WTC11 (cell line): ENCODE data around the gene SLC25A30. TPM values are rescaled to one million over a fixed set of nuclear protein-coding genes. Genes with fewer than 3 reads are reported as not detected.
A peak's percentile ranks its signal among the peaks of the same experiment; 100 is the strongest.
"Not testable (repeated sequence)": the region's sequence is repeated elsewhere in the genome, so short reads cannot be mapped to it uniquely, and the experiment has no call there.

Experiments
- ATAC-seq: fragments of 200-7000 bp; cut with Tn5 transposase; 2 replicates; pipeline ENCODE4 v1.10.0; 2021; ENCODE audit warnings: mild to moderate bottlenecking, moderate library complexity
- CTCF ChIA-PET: fragments of 300-600 bp; sonication (Branson Sonifier 250); formaldehyde crosslinking; loops from one replicate; lab custom pipeline; 2021; ENCODE audit warnings: antibody characterized with exemption; lab: Charles Lee
- POLR2A ChIA-PET: fragments of 350-600 bp; sonication (Branson Sonifier 250); formaldehyde crosslinking; loops from one replicate; lab custom pipeline; 2021; ENCODE audit warnings: antibody characterized with exemption; lab: Charles Lee
- DNase-seq: peaks from one replicate; pipeline ENCODE4 v3.0.0; 2021; ENCODE audit warnings: low spot score
- H3K27ac Mint-ChIP-seq: 2 replicates; pipeline ENCODE4 v1.8.0; 2021; ENCODE audit warnings: mixed read lengths
- H3K27me3 Mint-ChIP-seq: 2 replicates; pipeline ENCODE4 v1.8.0; 2021; ENCODE audit warnings: low read depth, mild to moderate bottlenecking, moderate library complexity, mixed read lengths
- H3K36me3 Mint-ChIP-seq: 2 replicates; pipeline ENCODE4 v1.8.0; 2021; ENCODE audit warnings: mixed read lengths
- H3K4me1 Mint-ChIP-seq: 2 replicates; pipeline ENCODE4 v1.8.0; 2022; ENCODE audit warnings: mixed read lengths
- H3K4me3 Mint-ChIP-seq: 2 replicates; pipeline ENCODE4 v1.8.0; 2021; ENCODE audit warnings: mild to moderate bottlenecking, moderate library complexity, mixed read lengths
- H3K9me3 Mint-ChIP-seq: 2 replicates; pipeline ENCODE4 v1.8.0; 2021; ENCODE audit warnings: mixed read lengths
- EMX1 ChIP-seq: fragments of 250-450 bp; sonication (Bioruptor Pico); IDR thresholded peaks from 2 replicates; pipeline ENCODE4 v1.8.0; 2021; ENCODE audit warnings: mild to moderate bottlenecking
- ETV6 ChIP-seq: sonication (generic); formaldehyde crosslinking; IDR thresholded peaks from 2 replicates; pipeline ENCODE4 v1.8.1; 2022; ENCODE audit warnings: mild to moderate bottlenecking, missing genetic modification reagents
- GTF2I ChIP-seq: fragments of 250-450 bp; sonication (Bioruptor Pico); conservative IDR thresholded peaks from 2 replicates; pipeline ENCODE4 v1.4.0; 2021; ENCODE audit warnings: mild to moderate bottlenecking
- JUN ChIP-seq: sonication (generic); formaldehyde crosslinking; IDR thresholded peaks from 2 replicates; pipeline ENCODE4 v1.8.0; 2023; ENCODE audit warnings: mild to moderate bottlenecking, missing genetic modification reagents
- KAT7 ChIP-seq: sonication (generic); formaldehyde crosslinking; IDR thresholded peaks from 2 replicates; pipeline ENCODE4 v1.8.1; 2023; ENCODE audit warnings: missing genetic modification reagents, mild to moderate bottlenecking, borderline replicate concordance
- MYBL2 ChIP-seq: sonication (generic); formaldehyde crosslinking; IDR thresholded peaks from 2 replicates; pipeline ENCODE4 v1.8.1; 2023; ENCODE audit warnings: mild to moderate bottlenecking, moderate library complexity, missing genetic modification reagents
- NR1H2 ChIP-seq: sonication (generic); formaldehyde crosslinking; IDR thresholded peaks from 2 replicates; pipeline ENCODE4 v1.9.0; 2021; ENCODE audit warnings: mild to moderate bottlenecking, moderate library complexity, missing genetic modification reagents
- RORB ChIP-seq: fragments of 250-450 bp; sonication (Bioruptor Pico); IDR thresholded peaks from 2 replicates; pipeline ENCODE4 v1.9.0; 2021; ENCODE audit warnings: mild to moderate bottlenecking
- SMAD3 ChIP-seq: sonication (generic); formaldehyde crosslinking; IDR thresholded peaks from 2 replicates; pipeline ENCODE4 v1.8.0; 2022; ENCODE audit warnings: missing genetic modification reagents, mild to moderate bottlenecking, borderline replicate concordance
- SP1 ChIP-seq: sonication (generic); formaldehyde crosslinking; conservative IDR thresholded peaks from 2 replicates; pipeline ENCODE4 v1.8.1; 2022; ENCODE audit warnings: missing genetic modification reagents
- ZNF138 ChIP-seq: sonication (generic); formaldehyde crosslinking; conservative IDR thresholded peaks from 2 replicates; pipeline ENCODE4 v1.8.1; 2022; ENCODE audit warnings: mild to moderate bottlenecking, moderate library complexity, missing genetic modification reagents
- ZNF263 ChIP-seq: sonication (generic); formaldehyde crosslinking; IDR thresholded peaks from 2 replicates; pipeline ENCODE4 v1.8.1; 2022; ENCODE audit warnings: low read depth, mild to moderate bottlenecking, moderate library complexity, missing genetic modification reagents
- ZNF671 ChIP-seq: fragments of 250-450 bp; sonication (Bioruptor Pico); IDR thresholded peaks from 2 replicates; pipeline ENCODE4 v1.8.0; 2021; ENCODE audit warnings: mild to moderate bottlenecking
- total RNA-seq: library from RNA; stranded (reverse); gene quantifications from 3 replicates; pipeline ENCODE4 v1.2.3, GENCODE V29; 2021
- TF ChIP-seq, protein P1 (sequence below): sonication (generic); formaldehyde crosslinking; IDR thresholded peaks from 2 replicates; pipeline ENCODE4 v1.8.1; 2022; ENCODE audit warnings: missing genetic modification reagents, borderline replicate concordance
- TF ChIP-seq, protein P2 (sequence below): sonication (generic); formaldehyde crosslinking; IDR thresholded peaks from 2 replicates; pipeline ENCODE4 v1.8.0; 2023; ENCODE audit warnings: mild to moderate bottlenecking, missing genetic modification reagents
- TF ChIP-seq, protein P3 (sequence below): fragments of 200-600 bp; IDR thresholded peaks from 2 replicates; pipeline ENCODE4 v1.8.0; 2022; ENCODE audit warnings: antibody characterized with exemption

The SLC25A30 gene
- total RNA-seq, 1 experiment from 2014 or later, result 8.2 TPM

DNA sequence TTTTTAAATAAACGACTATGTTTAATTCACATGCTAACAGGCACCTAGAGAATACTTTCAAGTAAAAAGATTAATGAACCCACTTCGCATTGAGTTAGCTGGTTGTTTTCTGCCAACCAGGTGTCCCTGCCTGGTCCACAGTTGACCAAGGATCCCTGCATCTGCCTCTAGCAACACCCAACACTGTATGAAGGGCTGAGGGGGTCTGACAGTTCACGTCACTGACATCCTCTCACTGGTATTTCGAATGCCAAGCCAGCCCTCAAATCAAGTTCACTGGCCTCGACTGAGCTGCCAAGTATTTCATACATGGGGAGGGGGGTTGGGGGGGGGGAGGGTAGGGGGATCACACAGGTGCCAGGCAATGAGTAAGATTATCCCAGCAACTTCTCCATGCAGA is 25.4 kb downstream of the SLC25A30 start:
- Mint-ChIP-seq H3K4me1 (peaks cover 5% of the 10 kb centered on the region), H3K27ac (no peak overlapping the region), H3K4me3 (no peak overlapping the region), H3K9me3 (no peaks in the 10 kb centered on the region; the same call in 1 of the 2 replicates), H3K27me3 (no peaks in the 10 kb centered on the region), H3K36me3 (peaks cover 12% of the 10 kb centered on the region)
- no peak for DNase-seq
- CTCF ChIA-PET, result interaction anchor here (5.2 kb wide), 1 partner anchor 22 kb away, joined by 87 read pairs; no protein-coding TSS in a partner anchor
- no peak for ATAC-seq
- POLR2A ChIA-PET, result interaction anchor here (0.7 to 1.8 kb wide), 2 partner anchors 21 to 763 kb away, joined by 4 read pairs; no protein-coding TSS in a partner anchor
- no peak for TF ChIP-seq NR1H2 (CRISPR knock-in tag)
- TF ChIP-seq JUN (CRISPR knock-in tag), result no peak
- TF ChIP-seq, protein P1, sequence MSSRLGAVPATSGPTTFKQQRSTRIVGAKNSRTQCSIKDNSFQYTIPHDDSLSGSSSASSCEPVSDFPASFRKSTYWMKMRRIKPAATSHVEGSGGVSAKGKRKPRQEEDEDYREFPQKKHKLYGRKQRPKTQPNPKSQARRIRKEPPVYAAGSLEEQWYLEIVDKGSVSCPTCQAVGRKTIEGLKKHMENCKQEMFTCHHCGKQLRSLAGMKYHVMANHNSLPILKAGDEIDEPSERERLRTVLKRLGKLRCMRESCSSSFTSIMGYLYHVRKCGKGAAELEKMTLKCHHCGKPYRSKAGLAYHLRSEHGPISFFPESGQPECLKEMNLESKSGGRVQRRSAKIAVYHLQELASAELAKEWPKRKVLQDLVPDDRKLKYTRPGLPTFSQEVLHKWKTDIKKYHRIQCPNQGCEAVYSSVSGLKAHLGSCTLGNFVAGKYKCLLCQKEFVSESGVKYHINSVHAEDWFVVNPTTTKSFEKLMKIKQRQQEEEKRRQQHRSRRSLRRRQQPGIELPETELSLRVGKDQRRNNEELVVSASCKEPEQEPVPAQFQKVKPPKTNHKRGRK (CRISPR knock-in tag), result no peak
- no peak for TF ChIP-seq SMAD3
- no peak for TF ChIP-seq KAT7 (CRISPR knock-in tag)
- TF ChIP-seq, protein P2, sequence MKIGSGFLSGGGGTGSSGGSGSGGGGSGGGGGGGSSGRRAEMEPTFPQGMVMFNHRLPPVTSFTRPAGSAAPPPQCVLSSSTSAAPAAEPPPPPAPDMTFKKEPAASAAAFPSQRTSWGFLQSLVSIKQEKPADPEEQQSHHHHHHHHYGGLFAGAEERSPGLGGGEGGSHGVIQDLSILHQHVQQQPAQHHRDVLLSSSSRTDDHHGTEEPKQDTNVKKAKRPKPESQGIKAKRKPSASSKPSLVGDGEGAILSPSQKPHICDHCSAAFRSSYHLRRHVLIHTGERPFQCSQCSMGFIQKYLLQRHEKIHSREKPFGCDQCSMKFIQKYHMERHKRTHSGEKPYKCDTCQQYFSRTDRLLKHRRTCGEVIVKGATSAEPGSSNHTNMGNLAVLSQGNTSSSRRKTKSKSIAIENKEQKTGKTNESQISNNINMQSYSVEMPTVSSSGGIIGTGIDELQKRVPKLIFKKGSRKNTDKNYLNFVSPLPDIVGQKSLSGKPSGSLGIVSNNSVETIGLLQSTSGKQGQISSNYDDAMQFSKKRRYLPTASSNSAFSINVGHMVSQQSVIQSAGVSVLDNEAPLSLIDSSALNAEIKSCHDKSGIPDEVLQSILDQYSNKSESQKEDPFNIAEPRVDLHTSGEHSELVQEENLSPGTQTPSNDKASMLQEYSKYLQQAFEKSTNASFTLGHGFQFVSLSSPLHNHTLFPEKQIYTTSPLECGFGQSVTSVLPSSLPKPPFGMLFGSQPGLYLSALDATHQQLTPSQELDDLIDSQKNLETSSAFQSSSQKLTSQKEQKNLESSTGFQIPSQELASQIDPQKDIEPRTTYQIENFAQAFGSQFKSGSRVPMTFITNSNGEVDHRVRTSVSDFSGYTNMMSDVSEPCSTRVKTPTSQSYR, result no peak
- TF ChIP-seq RORB (CRISPR knock-in tag), result no peak
- no peak for TF ChIP-seq EMX1 (CRISPR knock-in tag)
- no peak for TF ChIP-seq ZNF138
- TF ChIP-seq, protein P3, sequence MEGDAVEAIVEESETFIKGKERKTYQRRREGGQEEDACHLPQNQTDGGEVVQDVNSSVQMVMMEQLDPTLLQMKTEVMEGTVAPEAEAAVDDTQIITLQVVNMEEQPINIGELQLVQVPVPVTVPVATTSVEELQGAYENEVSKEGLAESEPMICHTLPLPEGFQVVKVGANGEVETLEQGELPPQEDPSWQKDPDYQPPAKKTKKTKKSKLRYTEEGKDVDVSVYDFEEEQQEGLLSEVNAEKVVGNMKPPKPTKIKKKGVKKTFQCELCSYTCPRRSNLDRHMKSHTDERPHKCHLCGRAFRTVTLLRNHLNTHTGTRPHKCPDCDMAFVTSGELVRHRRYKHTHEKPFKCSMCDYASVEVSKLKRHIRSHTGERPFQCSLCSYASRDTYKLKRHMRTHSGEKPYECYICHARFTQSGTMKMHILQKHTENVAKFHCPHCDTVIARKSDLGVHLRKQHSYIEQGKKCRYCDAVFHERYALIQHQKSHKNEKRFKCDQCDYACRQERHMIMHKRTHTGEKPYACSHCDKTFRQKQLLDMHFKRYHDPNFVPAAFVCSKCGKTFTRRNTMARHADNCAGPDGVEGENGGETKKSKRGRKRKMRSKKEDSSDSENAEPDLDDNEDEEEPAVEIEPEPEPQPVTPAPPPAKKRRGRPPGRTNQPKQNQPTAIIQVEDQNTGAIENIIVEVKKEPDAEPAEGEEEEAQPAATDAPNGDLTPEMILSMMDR, result no peak
- TF ChIP-seq ZNF671 (CRISPR knock-in tag), result no peak
- TF ChIP-seq ZNF263 (CRISPR knock-in tag), result no peak

DNA sequence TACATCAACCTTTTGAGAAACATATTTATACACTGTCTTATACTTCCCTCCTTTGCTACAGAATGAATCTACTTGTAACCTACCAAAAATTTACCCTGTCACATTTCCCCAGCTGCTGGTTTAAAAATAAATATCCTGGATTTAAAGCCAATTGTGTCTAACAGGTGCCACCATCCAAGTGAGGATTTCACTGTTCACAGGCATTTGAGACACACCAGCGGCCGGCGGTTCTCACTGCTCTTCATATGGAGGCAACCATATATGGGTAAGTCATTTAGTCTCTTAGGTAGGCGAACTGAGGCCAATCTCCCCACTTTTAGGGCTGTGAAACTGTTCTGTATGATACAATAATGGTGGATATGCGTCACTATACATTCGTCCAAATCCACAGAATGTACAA is 26.2 kb downstream of the SLC25A30 start:
- no peak overlapping the region for H3K4me3 Mint-ChIP-seq
- POLR2A ChIA-PET, result no interaction called here
- H3K36me3 Mint-ChIP-seq, result peaks cover 14% of the 10 kb centered on the region; the same call in 1 of the 2 replicates
- CTCF ChIA-PET, result interaction anchor here (5.2 kb wide), 1 partner anchor 21 kb away, joined by 87 read pairs; no protein-coding TSS in a partner anchor
- H3K27ac Mint-ChIP-seq, result 0 out of 2 replicates have a peak overlapping the region, but pooled peaks have one; percentile 57
- peaks cover 5% of the 10 kb centered on the region for H3K4me1 Mint-ChIP-seq
- ATAC-seq, result no peak
- TF ChIP-seq SP1 (CRISPR knock-in tag), result no peak
- TF ChIP-seq GTF2I, result no peak
- no peak for TF ChIP-seq MYBL2 (CRISPR knock-in tag)
- TF ChIP-seq ETV6, result no peak
- TF ChIP-seq, all 79 proteins: peak for 0
- no peak for DNase-seq
- peaks cover 5% of the 10 kb centered on the region for H3K9me3 Mint-ChIP-seq
- no peaks in the 10 kb centered on the region for H3K27me3 Mint-ChIP-seq

DNA sequence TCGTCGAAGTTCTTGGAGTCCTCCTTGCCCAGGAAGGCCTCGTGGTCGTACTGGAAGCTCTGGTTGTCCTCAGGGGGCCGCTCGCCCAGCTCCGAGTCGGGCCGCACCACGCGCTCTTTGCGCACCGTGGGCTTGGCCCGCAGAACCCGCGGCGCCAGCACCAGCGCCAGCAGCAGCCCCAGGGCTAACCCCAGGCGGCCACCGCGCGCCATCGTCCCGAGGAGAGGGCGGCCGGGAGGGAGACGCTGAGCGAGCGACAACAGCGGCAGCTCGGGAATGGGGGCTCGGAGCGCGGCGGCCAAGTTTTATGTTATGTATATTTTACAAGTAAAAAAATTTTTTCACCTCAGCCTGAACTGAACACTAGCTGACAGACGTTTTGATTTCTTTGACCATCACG is 27.0 kb downstream of the SLC25A30 start:
- CTCF ChIA-PET, result interaction anchor here (1.1 kb wide), 1 partner anchor 20 kb away, joined by 8 read pairs; no protein-coding TSS in a partner anchor
- peaks cover 13% of the 10 kb centered on the region; the same call in 1 of the 2 replicates for H3K36me3 Mint-ChIP-seq
- H3K27me3 Mint-ChIP-seq, H3K27ac Mint-ChIP-seq, POLR2A ChIA-PET, H3K9me3 Mint-ChIP-seq, H3K4me3 Mint-ChIP-seq, DNase-seq, ATAC-seq, H3K4me1 Mint-ChIP-seq: not testable (repeated sequence)

DNA sequence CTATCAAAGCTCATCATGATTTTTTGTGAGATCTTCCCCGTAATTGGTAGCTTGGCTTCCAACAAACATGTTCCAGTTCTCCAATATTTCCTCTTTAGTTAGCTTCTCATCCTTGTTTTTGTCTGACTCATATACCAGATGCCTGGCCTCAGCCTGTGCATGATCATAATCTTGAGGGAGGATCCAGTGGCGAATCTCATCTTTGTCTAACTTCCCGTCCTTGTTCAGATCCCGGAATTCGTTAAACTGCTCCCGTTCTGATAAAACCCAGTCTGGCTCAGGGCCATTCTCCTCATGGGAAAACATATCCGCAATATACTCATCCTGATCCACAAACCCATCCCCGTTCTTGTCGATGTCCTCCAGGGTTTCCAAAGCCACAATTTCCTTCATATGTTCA is 27.8 kb downstream of the SLC25A30 start:
- H3K36me3 Mint-ChIP-seq, H3K27me3 Mint-ChIP-seq, DNase-seq, H3K27ac Mint-ChIP-seq, H3K4me1 Mint-ChIP-seq, POLR2A ChIA-PET, H3K4me3 Mint-ChIP-seq, H3K9me3 Mint-ChIP-seq, ATAC-seq: not testable (repeated sequence)
- CTCF ChIA-PET, result interaction anchor here (1.1 kb wide), 1 partner anchor 19 kb away, joined by 8 read pairs; no protein-coding TSS in a partner anchor
